PC-3 (cell line): Measurements from ENCODE around the gene SPIRE1. TPM values are rescaled to one million over a fixed set of nuclear protein-coding genes. Genes with fewer than 3 reads are reported as not detected.
A peak's percentile ranks its signal among the peaks of the same experiment; 100 is the strongest.
"Not testable (repeated sequence)": the region's sequence is repeated elsewhere in the genome, so short reads cannot be mapped to it uniquely, and the experiment has no call there.

Experiments used
- ATAC-seq: fragments of 200-7000 bp; cut with Tn5 transposase; 2 replicates; pipeline ENCODE4 v1.9.1; 2020; ENCODE audit warnings: mild to moderate bottlenecking, moderate library complexity
- BruUV-seq: library from RNA; stranded (reverse); fragments of 400-500 nt; replicated peaks from 2 replicates; lab custom pipeline; 2021; lab: Mats Ljungman, UMichigan
- CTCF ChIA-PET: fragments of 300-600 bp; sonication (Branson Sonifier 250); formaldehyde crosslinking; loops from one replicate; lab custom pipeline; 2022; ENCODE audit warnings: antibody characterized with exemption; lab: Charles Lee
- POLR2A ChIA-PET: fragments of 300-600 bp; sonication (Branson Sonifier 250); formaldehyde crosslinking; loops from one replicate; lab custom pipeline; 2022; ENCODE audit warnings: antibody characterized with exemption; ENCODE audit not compliant: unreplicated experiment; lab: Charles Lee
- DNase-seq: peaks from one replicate; pipeline ENCODE4 v3.0.0-alpha.2; 2015
- H2AFZ ChIP-seq: fragments of 300-600 bp; sonication (generic); 2 replicates; pipeline ENCODE4 v1.6.0; 2016; ENCODE audit warnings: antibody characterized with exemption, low read length
- H3F3A ChIP-seq: fragments of 300-600 bp; sonication (generic); one replicate; pipeline ENCODE4 v1.6.0; 2017; ENCODE audit warnings: antibody characterized with exemption, low read length, control low read depth, mild to moderate bottlenecking; ENCODE audit not compliant: unreplicated experiment
- H3K27ac ChIP-seq: fragments of 300-600 bp; sonication (generic); 2 replicates; pipeline ENCODE4 v1.5.1; 2016; ENCODE audit warnings: mild to moderate bottlenecking, low read length
- H3K27me3 ChIP-seq: fragments of 300-600 bp; sonication (generic); 2 replicates; pipeline ENCODE4 v1.6.1; 2016; ENCODE audit warnings: low read length, mixed read lengths
- H3K36me3 ChIP-seq: fragments of 300-600 bp; sonication (generic); 2 replicates; pipeline ENCODE4 v1.6.1; 2016; ENCODE audit warnings: low read depth, mixed run types, low read length, mixed read lengths
- H3K4me1 ChIP-seq: fragments of 300-600 bp; sonication (generic); 2 replicates; pipeline ENCODE4 v1.5.1; 2016; ENCODE audit warnings: low read length; ENCODE audit not compliant: insufficient read depth
- H3K4me2 ChIP-seq: fragments of 300-600 bp; sonication (generic); 2 replicates; pipeline ENCODE4 v1.6.0; 2016; ENCODE audit warnings: low read length
- H3K4me3 ChIP-seq: fragments of 300-600 bp; sonication (generic); 2 replicates; pipeline ENCODE4 v1.5.1; 2016; ENCODE audit warnings: mild to moderate bottlenecking, low read length, mixed read lengths
- H3K79me2 ChIP-seq: fragments of 300-600 bp; sonication (generic); 2 replicates; pipeline ENCODE4 v1.6.1; 2017; ENCODE audit warnings: low read length, mixed read lengths
- H3K9ac ChIP-seq: fragments of 300-600 bp; sonication (generic); 2 replicates; pipeline ENCODE4 v1.6.0; 2016; ENCODE audit warnings: mild to moderate bottlenecking, low read length
- H3K9me2 ChIP-seq: fragments of 300-600 bp; sonication (generic); replicated peaks from 2 replicates; pipeline ENCODE4 v1.6.1; 2016; ENCODE audit warnings: mixed run types, low read length, mixed read lengths
- H3K9me3 ChIP-seq: fragments of 300-600 bp; sonication (generic); 2 replicates; pipeline ENCODE4 v1.6.1; 2016; ENCODE audit warnings: low read length, mixed read lengths
- H4K20me1 ChIP-seq: fragments of 300-600 bp; sonication (generic); 2 replicates; pipeline ENCODE4 v1.6.1; 2016; ENCODE audit warnings: low read length, mixed read lengths
- EZH2 ChIP-seq: fragments of 300-600 bp; sonication (generic); IDR thresholded peaks from one replicate; pipeline ENCODE4 v1.6.1; 2017; ENCODE audit warnings: antibody characterized with exemption, mild to moderate bottlenecking, low read length; ENCODE audit not compliant: unreplicated experiment
- EZH2phosphoT487 ChIP-seq: fragments of 300-600 bp; sonication (generic); IDR thresholded peaks from 2 replicates; pipeline ENCODE4 v1.6.1; 2018; ENCODE audit warnings: mild to moderate bottlenecking, antibody characterized with exemption, low read length, borderline replicate concordance
- intact Hi-C: fragments of 100-400 bp; cut with micrococcal nuclease; formaldehyde crosslinking; loops from 2 replicates; pipeline ENCODE4 v1.9.0; 2023
- total RNA-seq: library from RNA; depleted of rRNA; stranded (reverse); fragments of >200 nt; gene quantifications from 2 replicates; pipeline ENCODE4 v1.2.3, GENCODE V29; 2014
- TF ChIP-seq, protein P1 (sequence below): fragments of 300-600 bp; sonication (generic); conservative IDR thresholded peaks from 2 replicates; pipeline ENCODE4 v1.5.1; 2017; ENCODE audit warnings: antibody characterized with exemption, low read depth, mild to moderate bottlenecking, low read length

The SPIRE1 gene
- total RNA-seq, 1 experiment from 2014 or later, result 32.4 TPM

DNA sequence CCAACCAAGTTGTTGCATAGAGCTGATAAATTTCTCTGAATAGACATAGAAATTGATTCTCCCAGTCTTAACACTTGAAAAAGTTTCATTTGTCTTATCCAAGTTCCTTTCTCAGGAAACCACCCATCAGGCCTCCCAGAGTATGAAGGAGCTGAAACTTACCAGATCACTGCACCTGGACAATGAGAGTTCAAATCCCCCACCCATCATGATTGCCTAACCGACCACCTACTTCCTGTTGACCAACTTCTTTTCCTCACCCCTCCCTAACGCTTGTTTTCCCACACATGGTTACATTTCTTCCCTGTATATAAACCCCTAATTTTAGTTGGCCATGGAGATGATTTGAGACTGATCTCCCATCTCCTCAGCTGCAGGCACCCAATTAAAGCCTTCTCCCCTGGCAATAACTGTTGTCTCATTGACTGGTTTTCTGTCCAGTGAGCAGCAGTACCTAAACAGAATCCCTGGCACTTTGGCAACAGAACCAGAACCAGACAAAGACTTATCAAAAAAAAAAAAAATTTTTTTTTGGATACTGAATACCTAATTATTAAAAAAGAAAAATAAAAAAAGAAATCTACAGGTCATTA, 103.0 kb downstream of the SPIRE1 start:
- H4K20me1 ChIP-seq, result no peaks in the 10 kb centered on the region
- H3F3A ChIP-seq, result no peaks in the 10 kb centered on the region
- no TSS peak for BruUV-seq
- POLR2A ChIA-PET, result no interaction called here
- ATAC-seq (no peak), DNase-seq (no peak)
- no peaks in the 10 kb centered on the region for H3K27me3 ChIP-seq
- H3K27ac ChIP-seq, result no peak overlapping the region
- no peak overlapping the region for H3K9ac ChIP-seq
- TF ChIP-seq, protein P1, sequence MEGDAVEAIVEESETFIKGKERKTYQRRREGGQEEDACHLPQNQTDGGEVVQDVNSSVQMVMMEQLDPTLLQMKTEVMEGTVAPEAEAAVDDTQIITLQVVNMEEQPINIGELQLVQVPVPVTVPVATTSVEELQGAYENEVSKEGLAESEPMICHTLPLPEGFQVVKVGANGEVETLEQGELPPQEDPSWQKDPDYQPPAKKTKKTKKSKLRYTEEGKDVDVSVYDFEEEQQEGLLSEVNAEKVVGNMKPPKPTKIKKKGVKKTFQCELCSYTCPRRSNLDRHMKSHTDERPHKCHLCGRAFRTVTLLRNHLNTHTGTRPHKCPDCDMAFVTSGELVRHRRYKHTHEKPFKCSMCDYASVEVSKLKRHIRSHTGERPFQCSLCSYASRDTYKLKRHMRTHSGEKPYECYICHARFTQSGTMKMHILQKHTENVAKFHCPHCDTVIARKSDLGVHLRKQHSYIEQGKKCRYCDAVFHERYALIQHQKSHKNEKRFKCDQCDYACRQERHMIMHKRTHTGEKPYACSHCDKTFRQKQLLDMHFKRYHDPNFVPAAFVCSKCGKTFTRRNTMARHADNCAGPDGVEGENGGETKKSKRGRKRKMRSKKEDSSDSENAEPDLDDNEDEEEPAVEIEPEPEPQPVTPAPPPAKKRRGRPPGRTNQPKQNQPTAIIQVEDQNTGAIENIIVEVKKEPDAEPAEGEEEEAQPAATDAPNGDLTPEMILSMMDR, result no peak
- TF ChIP-seq EZH2, result no peak
- TF ChIP-seq EZH2phosphoT487, result no peak
- no peak overlapping the region for H3K4me2 ChIP-seq
- H3K36me3 ChIP-seq, result peaks cover 7% of the 10 kb centered on the region; the same call in 1 of the 2 replicates
- intact Hi-C loops, result no loop called here
- H3K79me2 ChIP-seq, result peaks cover 24% of the 10 kb centered on the region
- H3K4me1 ChIP-seq, result peaks cover 4% of the 10 kb centered on the region; the same call in 1 of the 2 replicates
- no peak overlapping the region for H2AFZ ChIP-seq
- H3K4me3 ChIP-seq, result no peak overlapping the region
- CTCF ChIA-PET, result no interaction called here
- no peaks in the 10 kb centered on the region for H3K9me2 ChIP-seq
- H3K9me3 ChIP-seq, result peaks cover 8% of the 10 kb centered on the region; the same call in 1 of the 2 replicates

DNA sequence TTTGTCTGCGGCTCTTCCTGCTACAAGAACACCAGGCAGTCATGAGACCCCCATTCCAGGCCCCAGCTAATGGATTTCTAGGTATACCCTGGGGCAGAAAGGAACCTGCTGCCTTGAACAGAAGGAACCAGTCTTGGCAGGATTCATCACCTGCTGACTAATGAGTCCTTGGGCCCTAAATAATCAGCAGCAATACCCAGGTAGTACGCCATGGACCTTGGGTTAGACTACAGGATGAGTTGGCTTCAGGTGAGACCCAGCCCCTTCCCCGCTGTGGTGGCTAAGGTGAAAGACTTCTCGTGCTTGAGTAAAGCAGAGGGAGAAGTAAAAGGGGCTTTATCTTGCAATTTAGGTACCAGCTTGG, 105.0 kb downstream of the SPIRE1 start:
- Histone ChIP-seq H3K4me3 (no peak overlapping the region), H3K9me3 (peaks cover 8% of the 10 kb centered on the region; the same call in 1 of the 2 replicates), H3F3A (no peaks in the 10 kb centered on the region), H3K27me3 (no peaks in the 10 kb centered on the region), H4K20me1 (no peaks in the 10 kb centered on the region), H3K4me2 (no peak overlapping the region), H3K9ac (no peak overlapping the region), H3K9me2 (no peaks in the 10 kb centered on the region), H3K79me2 (peaks cover 31% of the 10 kb centered on the region), H3K36me3 (peaks cover 7% of the 10 kb centered on the region; the same call in 1 of the 2 replicates), H3K27ac (no peak overlapping the region), H2AFZ (no peak overlapping the region), H3K4me1 (peaks cover 4% of the 10 kb centered on the region; the same call in 1 of the 2 replicates)
- no TSS peak for BruUV-seq
- peak; percentile 68 for ATAC-seq
- peak; percentile 41 for DNase-seq
- TF ChIP-seq EZH2phosphoT487 (no peak), EZH2 (no peak)
- TF ChIP-seq, protein P1, result no peak
- intact Hi-C loops, result no loop called here
- ChIA-PET POLR2A (no interaction called here), CTCF (no interaction called here)

DNA sequence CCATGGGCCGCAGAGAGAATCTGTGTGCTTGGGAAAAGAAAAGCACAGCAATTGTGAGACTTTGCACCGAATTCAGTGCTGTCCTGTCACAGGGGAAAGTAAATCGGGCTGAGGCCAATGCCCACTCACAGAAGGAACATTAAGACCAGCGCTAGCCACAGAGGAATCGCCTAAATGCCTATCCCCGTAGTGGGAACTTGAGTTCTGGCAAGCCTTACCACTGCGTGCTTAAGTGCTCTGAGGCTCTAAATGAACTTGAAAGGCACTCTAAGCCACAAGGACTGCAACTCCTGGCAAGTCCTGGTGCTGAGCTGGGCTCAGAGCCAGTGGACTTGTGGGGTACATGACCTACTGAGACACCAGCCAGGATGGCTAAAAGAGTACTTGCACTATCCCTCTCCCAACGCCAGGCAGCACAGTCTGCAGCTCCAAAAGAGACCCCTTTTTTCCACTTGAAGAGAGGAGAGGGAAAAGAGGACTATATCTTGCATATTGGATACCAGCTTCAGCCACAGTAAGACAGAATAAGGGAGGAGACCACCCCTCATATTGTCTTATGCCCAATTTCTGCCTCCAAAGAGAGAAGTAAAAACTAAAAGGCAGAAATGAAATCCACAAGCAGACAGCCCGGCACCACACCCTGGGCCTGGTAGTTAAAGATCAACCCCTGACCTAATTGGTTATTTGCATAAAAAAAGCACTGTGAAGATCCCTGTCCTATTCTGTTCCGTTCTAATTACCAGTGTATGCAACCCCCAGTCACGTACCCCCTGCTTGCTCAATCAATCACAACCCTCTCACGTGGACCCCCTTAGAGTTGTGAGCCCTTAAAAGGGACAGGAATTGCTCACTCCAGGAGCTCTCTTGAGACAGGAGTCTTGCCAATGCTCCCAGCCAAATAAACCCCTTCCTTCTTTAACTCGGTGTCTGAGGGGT, 105.7 kb downstream of the SPIRE1 start:
- DNase-seq, H3K27ac ChIP-seq, H3K4me1 ChIP-seq, intact Hi-C loops, H3K9ac ChIP-seq, H4K20me1 ChIP-seq, H3K4me2 ChIP-seq, BruUV-seq, H3K9me2 ChIP-seq, H3K36me3 ChIP-seq, H2AFZ ChIP-seq, H3K4me3 ChIP-seq, H3K9me3 ChIP-seq, H3F3A ChIP-seq, CTCF ChIA-PET, H3K27me3 ChIP-seq: not testable (repeated sequence)
- peaks cover 33% of the 10 kb centered on the region for H3K79me2 ChIP-seq
- peak; percentile 21; the same call in 1 of the 2 replicates for ATAC-seq
- POLR2A ChIA-PET, result interaction anchor here (0.5 kb wide), 1 partner anchor 48 kb away, joined by 3 read pairs; no protein-coding TSS in a partner anchor

DNA sequence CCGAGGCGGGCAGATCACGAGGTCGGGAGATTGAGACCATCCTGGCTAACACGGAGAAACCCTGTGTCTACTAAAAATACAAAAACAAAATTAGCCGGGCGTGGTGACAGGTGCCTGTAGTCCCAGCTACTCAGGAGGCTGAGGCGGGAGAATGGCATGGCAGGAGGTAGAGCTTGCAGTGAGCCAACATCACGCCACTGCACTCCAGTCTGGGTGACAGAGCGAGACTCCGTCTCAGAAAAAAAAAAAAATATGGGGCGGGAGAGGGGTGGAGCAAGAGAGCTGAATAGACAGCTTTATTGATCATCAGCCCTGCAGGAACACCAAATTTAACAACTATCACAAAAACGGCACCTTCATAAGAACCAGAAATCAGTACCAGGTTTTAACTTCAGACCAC, 106.4 kb downstream of the SPIRE1 start:
- H3K9me2 ChIP-seq, H3K4me2 ChIP-seq, BruUV-seq, H3K27me3 ChIP-seq, H3K9me3 ChIP-seq, H3K27ac ChIP-seq, H2AFZ ChIP-seq, H3F3A ChIP-seq, H4K20me1 ChIP-seq, DNase-seq, ATAC-seq, intact Hi-C loops, CTCF ChIA-PET, H3K36me3 ChIP-seq, H3K4me1 ChIP-seq, H3K4me3 ChIP-seq, H3K9ac ChIP-seq: not testable (repeated sequence)
- peaks cover 33% of the 10 kb centered on the region for H3K79me2 ChIP-seq
- POLR2A ChIA-PET, result interaction anchor here (0.5 to 0.6 kb wide), 2 partner anchors 49 to 65 kb away, joined by 3 to 7 read pairs; no protein-coding TSS in a partner anchor
